Vagina (tissue), 2 donors: ENCODE results near the gene BHLHE41. TPM values are rescaled to one million over a fixed set of nuclear protein-coding genes. Genes with fewer than 3 reads are reported as not detected.
A peak's percentile ranks its signal among the peaks of the same experiment; 100 is the strongest.

ENCODE experiments used
- DNase-seq, 2 donors: peaks; one replicate each; pipeline ENCODE4 v3.0.0-alpha.2; 2017; ENCODE audit errors: extremely low spot score in 2 of 2
- H3K27ac ChIP-seq: fragments of 200-600 bp; sonication (generic); one replicate; pipeline ENCODE4 v1.5.1; 2019
- H3K27me3 ChIP-seq: fragments of 200-600 bp; sonication (generic); one replicate; pipeline ENCODE4 v1.5.1; 2019
- H3K36me3 ChIP-seq, 2 donors: fragments of 200-600 bp; sonication (generic); one replicate each; pipeline ENCODE4 v1.5.1; 2017 to 2019
- H3K4me1 ChIP-seq: fragments of 200-600 bp; sonication (generic); one replicate; pipeline ENCODE4 v1.5.1; 2019
- H3K4me3 ChIP-seq, 2 donors: fragments of 200-600 bp; sonication (generic); 1 replicate in 1 of 2; 2 replicates in 1 of 2; pipeline ENCODE4 v1.5.1; 2016 to 2019
- H3K9me3 ChIP-seq: fragments of 200-600 bp; sonication (generic); one replicate; pipeline ENCODE4 v1.5.1; 2019
- POLR2A ChIP-seq, 2 donors: fragments of 450-650 bp; IDR thresholded peaks; one replicate each; pipeline ENCODE4 v1.6.1; 2017; ENCODE audit warnings: antibody characterized with exemption in 2 of 2, mild to moderate bottlenecking in 2 of 2, moderate library complexity in 2 of 2
- POLR2AphosphoS5 ChIP-seq, 2 donors: sonication (generic); formaldehyde crosslinking; IDR thresholded peaks; one replicate each; pipeline ENCODE4 v1.9.0; 2017; ENCODE audit warnings: antibody characterized with exemption in 2 of 2, mild to moderate bottlenecking in 2 of 2, low read depth in 1 of 2; ENCODE audit not compliant: insufficient read depth in 1 of 2
- intact Hi-C: fragments of 100-400 bp; cut with DNase I; formaldehyde crosslinking; loops from one replicate; pipeline ENCODE4 v1.15.1; 2023
- total RNA-seq: library from RNA; depleted of rRNA; stranded (reverse); fragments of >200 nt; gene quantifications from one replicate; pipeline ENCODE4 v1.2.3, GENCODE V29; 2016
- TF ChIP-seq, protein P1 (sequence below), 3 experiments: fragments of 450-650 bp in 2 of 3; fragments of 200-600 bp in 1 of 3; sonication (generic) in 1 of 3; IDR thresholded peaks; one replicate each; pipeline ENCODE4 v1.5.1; 2017 to 2019; ENCODE audit warnings: antibody characterized with exemption in 3 of 3, mild to moderate bottlenecking in 2 of 3, moderate library complexity in 2 of 3

The BHLHE41 gene
- total RNA-seq: 2.9 TPM

DNA sequence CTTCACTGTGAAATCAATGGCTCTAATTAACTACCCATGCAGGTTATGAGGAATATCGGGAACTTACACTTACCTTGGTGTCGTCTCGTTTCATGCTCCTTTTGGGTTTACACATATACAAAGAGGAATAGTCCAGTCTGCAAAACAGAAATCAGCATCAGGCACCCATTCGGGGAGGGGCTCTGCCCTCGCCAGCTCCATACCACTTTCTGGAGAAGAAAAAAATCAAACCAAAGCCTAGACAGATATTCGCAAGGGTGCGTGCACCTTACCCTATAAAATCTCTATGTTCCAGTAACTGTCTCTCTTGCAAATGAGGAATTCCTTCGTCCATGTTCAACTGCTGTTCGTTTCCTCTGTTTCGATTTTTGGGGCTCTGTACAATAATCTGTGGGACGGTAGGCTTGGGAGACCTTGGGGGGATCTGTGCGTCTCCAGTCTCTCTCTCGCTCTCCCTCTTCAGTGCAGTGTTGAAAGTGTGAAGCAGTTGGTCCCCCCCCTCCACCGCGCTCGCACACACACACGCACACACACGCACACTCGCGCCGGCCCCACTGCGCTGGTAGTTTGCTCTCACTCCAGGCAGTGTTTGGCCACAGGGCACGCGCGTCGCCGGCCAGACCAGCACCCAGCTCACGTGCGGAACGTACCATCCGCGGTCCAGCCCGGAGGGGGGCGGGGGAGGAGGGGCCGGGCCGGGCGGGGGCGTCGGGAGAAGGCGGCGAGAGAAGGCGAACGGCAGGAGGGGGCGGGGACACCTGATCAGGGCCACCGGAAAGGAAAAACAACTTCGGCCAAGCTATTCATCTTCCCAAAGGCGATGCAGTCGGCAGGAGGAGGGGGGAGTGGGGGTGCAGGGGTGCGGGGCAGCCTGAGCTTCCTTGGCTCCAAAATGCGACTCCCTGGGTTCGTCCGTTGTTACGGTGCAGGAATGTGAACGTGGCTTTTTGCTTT is at the start of gene BHLHE41:
TSS of gene BHLHE41 (minus strand) at position 592 of the 954 bp plus-strand sequence. CDS start at position 334, 258 bp downstream.
- intact Hi-C loops: loop anchor here (5.0 to 10.0 kb wide), 2 partner anchors 73 to 160 kb away; partner anchors contain the start of gene SSPN
- Histone ChIP-seq H3K4me1 (peaks cover 29% of the 10 kb centered on the region), H3K9me3 (no peaks in the 10 kb centered on the region), H3K27me3 (no peaks in the 10 kb centered on the region), H3K36me3 (no peaks in the 10 kb centered on the region), H3K27ac (peak within 1 kb of the TSS; percentile 94), H3K4me3 (peak within 1 kb of the TSS; percentile 70 to 72)
- no peak for DNase-seq
- TF ChIP-seq POLR2A (IDR thresholded peaks at IDR 0.05) (peak in 1 of 2 donors; percentile 55), POLR2AphosphoS5 (IDR thresholded peaks at IDR 0.05; ENCODE audit: insufficient read depth in 1 of 2, low read depth in 1 of 2) (peak in 1 of 2 donors; percentile 77)
- TF ChIP-seq, protein P1, sequence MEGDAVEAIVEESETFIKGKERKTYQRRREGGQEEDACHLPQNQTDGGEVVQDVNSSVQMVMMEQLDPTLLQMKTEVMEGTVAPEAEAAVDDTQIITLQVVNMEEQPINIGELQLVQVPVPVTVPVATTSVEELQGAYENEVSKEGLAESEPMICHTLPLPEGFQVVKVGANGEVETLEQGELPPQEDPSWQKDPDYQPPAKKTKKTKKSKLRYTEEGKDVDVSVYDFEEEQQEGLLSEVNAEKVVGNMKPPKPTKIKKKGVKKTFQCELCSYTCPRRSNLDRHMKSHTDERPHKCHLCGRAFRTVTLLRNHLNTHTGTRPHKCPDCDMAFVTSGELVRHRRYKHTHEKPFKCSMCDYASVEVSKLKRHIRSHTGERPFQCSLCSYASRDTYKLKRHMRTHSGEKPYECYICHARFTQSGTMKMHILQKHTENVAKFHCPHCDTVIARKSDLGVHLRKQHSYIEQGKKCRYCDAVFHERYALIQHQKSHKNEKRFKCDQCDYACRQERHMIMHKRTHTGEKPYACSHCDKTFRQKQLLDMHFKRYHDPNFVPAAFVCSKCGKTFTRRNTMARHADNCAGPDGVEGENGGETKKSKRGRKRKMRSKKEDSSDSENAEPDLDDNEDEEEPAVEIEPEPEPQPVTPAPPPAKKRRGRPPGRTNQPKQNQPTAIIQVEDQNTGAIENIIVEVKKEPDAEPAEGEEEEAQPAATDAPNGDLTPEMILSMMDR (IDR thresholded peaks at IDR 0.05): no peak

DNA sequence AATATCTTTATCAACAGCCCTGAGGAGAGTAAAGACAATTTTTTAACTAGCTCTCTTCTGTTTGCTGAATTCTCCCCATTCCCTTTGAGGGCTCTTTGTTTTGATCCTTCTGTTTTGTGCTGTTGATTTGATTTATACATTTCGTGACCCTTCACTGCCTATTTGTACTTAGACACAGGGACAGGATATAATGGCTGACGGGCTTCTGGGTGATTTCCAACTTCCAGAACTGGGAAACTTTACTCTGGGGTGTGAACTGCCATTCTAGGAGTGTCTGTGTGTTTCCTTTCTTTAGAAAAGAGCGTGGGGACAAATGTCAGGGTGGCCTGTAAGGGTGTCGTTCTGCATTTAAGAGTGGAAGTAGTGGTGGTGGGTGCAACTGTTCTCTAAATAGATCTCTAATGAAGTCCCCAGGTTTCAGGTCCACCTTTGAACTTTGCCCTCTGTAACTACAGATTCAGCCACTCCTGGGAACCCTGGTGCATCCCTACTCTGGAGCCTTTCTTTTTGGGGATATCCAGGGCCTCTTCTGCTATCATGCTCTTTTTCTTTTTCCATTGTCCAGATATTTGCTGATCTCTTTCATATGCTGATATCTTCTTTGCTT is 48.2 kb upstream of the BHLHE41 start:
- H3K9me3 ChIP-seq: no peaks in the 10 kb centered on the region
- H3K27me3 ChIP-seq: no peaks in the 10 kb centered on the region
- no peak overlapping the region for H3K4me3 ChIP-seq
- TF ChIP-seq POLR2AphosphoS5 (IDR thresholded peaks at IDR 0.05; ENCODE audit: insufficient read depth in 1 of 2, low read depth in 1 of 2) (no peak), POLR2A (IDR thresholded peaks at IDR 0.05) (no peak)
- TF ChIP-seq, protein P1 (IDR thresholded peaks at IDR 0.05): no peak
- DNase-seq: no peak
- H3K36me3 ChIP-seq: no peaks in the 10 kb centered on the region
- H3K27ac ChIP-seq: no peak overlapping the region
- H3K4me1 ChIP-seq: no peaks in the 10 kb centered on the region
- intact Hi-C loops: no loop called here

DNA sequence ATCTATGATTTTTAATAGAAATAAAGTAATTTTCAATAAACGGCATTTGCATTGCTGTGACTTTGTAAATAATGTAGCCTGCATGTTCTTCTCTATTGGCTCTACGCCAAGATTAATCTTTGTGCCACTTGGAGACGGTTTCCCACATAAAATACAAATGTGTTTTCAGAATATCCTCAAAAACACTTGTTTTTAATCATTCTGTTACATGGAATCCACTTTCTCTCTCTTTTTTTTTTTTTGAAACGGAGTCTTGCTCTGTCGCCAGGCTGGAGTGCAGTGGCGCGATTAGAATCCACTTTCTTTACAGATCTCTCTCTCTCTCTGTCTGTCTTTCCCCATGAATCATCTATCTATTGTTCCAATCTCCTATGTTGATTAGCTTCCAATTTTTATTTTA is 47.7 kb upstream of the BHLHE41 start:
- Histone ChIP-seq H3K9me3 (no peaks in the 10 kb centered on the region), H3K36me3 (no peaks in the 10 kb centered on the region), H3K4me1 (no peaks in the 10 kb centered on the region), H3K27ac (no peak overlapping the region), H3K27me3 (no peaks in the 10 kb centered on the region), H3K4me3 (no peak overlapping the region)
- no peak for TF ChIP-seq POLR2AphosphoS5 (IDR thresholded peaks at IDR 0.05; ENCODE audit: insufficient read depth in 1 of 2, low read depth in 1 of 2)
- TF ChIP-seq, protein P1 (IDR thresholded peaks at IDR 0.05): no peak
- intact Hi-C loops: no loop called here
- DNase-seq: no peak

DNA sequence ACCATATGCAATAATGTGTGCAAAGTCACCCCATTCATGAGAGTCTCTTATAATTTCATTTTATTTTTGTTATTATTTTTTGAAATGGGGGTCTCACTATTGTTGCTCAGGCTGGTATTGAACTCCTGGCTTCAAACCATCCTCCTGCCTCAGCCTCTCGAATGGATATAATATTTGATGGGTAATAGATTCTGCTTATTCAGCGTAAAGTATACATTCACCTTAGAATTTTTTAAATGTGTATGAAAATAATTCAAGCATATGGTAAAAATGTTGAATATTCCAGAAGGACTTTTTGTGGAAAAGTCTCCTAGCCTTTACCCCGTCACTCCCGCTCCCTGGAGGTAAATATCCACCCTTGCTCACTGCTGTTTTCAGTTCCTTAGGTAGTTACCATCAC is 47.2 kb upstream of the BHLHE41 start:
- intact Hi-C loops: no loop called here
- no peak overlapping the region for H3K27ac ChIP-seq
- DNase-seq: no peak
- no peaks in the 10 kb centered on the region for H3K36me3 ChIP-seq
- H3K9me3 ChIP-seq: no peaks in the 10 kb centered on the region
- H3K4me3 ChIP-seq: no peak overlapping the region
- no peaks in the 10 kb centered on the region for H3K4me1 ChIP-seq
- TF ChIP-seq POLR2AphosphoS5 (IDR thresholded peaks at IDR 0.05; ENCODE audit: insufficient read depth in 1 of 2, low read depth in 1 of 2) (no peak), POLR2A (IDR thresholded peaks at IDR 0.05) (no peak)
- TF ChIP-seq, protein P1 (IDR thresholded peaks at IDR 0.05): no peak
- no peaks in the 10 kb centered on the region for H3K27me3 ChIP-seq
